Islet of Langerhans (tissue), 1 donor: ENCODE measurements around the gene PCIF1.
A peak's percentile ranks its signal among the peaks of the same experiment; 100 is the strongest.
"Not testable (repeated sequence)": the region's sequence is repeated elsewhere in the genome, so short reads cannot be mapped to it uniquely, and the experiment has no call there.

Experiments
- FAIRE-seq: peaks from one replicate; lab custom pipeline; 2011; peaks lifted over from hg19 to GRCh38; lab: Jason Lieb, UNC

Gene PCIF1

GRCh38 chr20:45924391-45925261, 9.9 kb upstream of the PCIF1 start:
- peak; percentile 95 for FAIRE-seq

- FAIRE-seq = no peak
Measured at GRCh38 chr20:45925821-45926506, 8.5 kb upstream of the PCIF1 start.

- no peak for FAIRE-seq
Measured at GRCh38 chr20:45926731-45927070, 7.8 kb upstream of the PCIF1 start.

GRCh38 chr20:45927071-45927878, 7.2 kb upstream of the PCIF1 start:
- FAIRE-seq = no peak

- FAIRE-seq = not testable (repeated sequence)
Measured at GRCh38 chr20:45931680-45932079, 2.8 kb upstream of the PCIF1 start.

GRCh38 chr20:45933266-45934045, 1.0 kb upstream of the PCIF1 start:
- FAIRE-seq = no peak

- FAIRE-seq = no peak
Measured at GRCh38 chr20:45934046-45934585, 367 bp upstream of the PCIF1 start.

- FAIRE-seq = no peak
Measured at GRCh38 chr20:45935416-45936046, 1.0 kb downstream of the PCIF1 start.

GRCh38 chr20:45937765-45938164, 3.3 kb downstream of the PCIF1 start:
- no peak for FAIRE-seq

GRCh38 chr20:45938727-45939438, 4.4 kb downstream of the PCIF1 start:
- FAIRE-seq = no peak

- no peak for FAIRE-seq
Measured at GRCh38 chr20:45940053-45940452, 5.6 kb downstream of the PCIF1 start.

GRCh38 chr20:45940469-45940868, 6.0 kb downstream of the PCIF1 start:
- FAIRE-seq = no peak

GRCh38 chr20:45943613-45944012, 9.1 kb downstream of the PCIF1 start:
- no peak for FAIRE-seq

- FAIRE-seq = no peak
Measured at GRCh38 chr20:45944151-45944964, 9.9 kb downstream of the PCIF1 start.

GRCh38 chr20:45944965-45945677, 10.6 kb downstream of the PCIF1 start:
- no peak for FAIRE-seq

- no peak for FAIRE-seq
Measured at GRCh38 chr20:45945678-45946148, 11.2 kb downstream of the PCIF1 start.

GRCh38 chr20:45946149-45946970, 11.9 kb downstream of the PCIF1 start:
- no peak for FAIRE-seq
